22Rv1 (cell line): ENCODE results near the gene NDE1.

Experiments used
- CTCF ChIP-seq: fragments of 450-650 bp; IDR thresholded peaks from 2 replicates; pipeline ENCODE4 v1.5.1; 2017; ENCODE audit warnings: mild to moderate bottlenecking
- ZFX ChIP-seq: fragments of 450-650 bp; IDR thresholded peaks from 2 replicates; pipeline ENCODE4 v1.6.1; 2017; ENCODE audit warnings: antibody characterized with exemption, borderline replicate concordance

GRCh38 chr16:15760129-15760528, 110.1 kb downstream of the NDE1 start:
- TF ChIP-seq CTCF: no peak
- TF ChIP-seq ZFX: no peak
